T-helper 1 cell treated with Interleukin-12 subunit alpha and Interleukin-12 subunit beta and Interleukin-4 antibody, amounts not matched to agents 30 μg/mL and 1 μg/mL, for 36 hours (primary cell): ENCODE measurements around the gene TNK2.

Source experiments
- H3K27ac Mint-ChIP-seq: one replicate; pipeline ENCODE4 v1.8.0; 2021; ENCODE audit warnings: mild to moderate bottlenecking, mixed read lengths
- H3K27me3 Mint-ChIP-seq: one replicate; pipeline ENCODE4 v1.8.0; 2021; ENCODE audit warnings: low read depth, mixed read lengths
- H3K36me3 Mint-ChIP-seq: one replicate; pipeline ENCODE4 v1.8.0; 2021; ENCODE audit warnings: low read depth, mixed read lengths
- H3K4me1 Mint-ChIP-seq: one replicate; pipeline ENCODE4 v1.8.0; 2021; ENCODE audit warnings: low read depth, mixed read lengths
- H3K4me3 Mint-ChIP-seq: one replicate; pipeline ENCODE4 v1.8.0; 2021; ENCODE audit warnings: mild to moderate bottlenecking, moderate library complexity, mixed read lengths
- H3K9me3 Mint-ChIP-seq: one replicate; pipeline ENCODE4 v1.8.0; 2021; ENCODE audit warnings: mixed read lengths

Gene TNK2

GRCh38 chr3:195813916-195814640, 94.3 kb downstream of the TNK2 start:
- Mint-ChIP-seq H3K27me3 (no peaks in the 10 kb centered on the region), H3K4me1 (no peaks in the 10 kb centered on the region), H3K4me3 (no peak overlapping the region), H3K9me3 (no peaks in the 10 kb centered on the region), H3K27ac (peak overlapping the region; percentile 34), H3K36me3 (no peaks in the 10 kb centered on the region)
